ENCODE measurements around the gene PADI3.

Gene PADI3

GRCh38 chr1:17248781-17249180 lies at the start of gene PADI3:
TSS of gene PADI3 (plus strand) at chr1:17249098. CDS start at chr1:17249138, 40 bp downstream.
- H3K9me3 ChIP-seq (ENCODE audit: control insufficient read depth, insufficient read depth, low read length), result no peaks in the 10 kb centered on the region
- H3K4me1 ChIP-seq (ENCODE audit: control insufficient read depth, insufficient read depth, low read length), result no peaks in the 10 kb centered on the region
- no peaks in the 10 kb centered on the region for H3K27me3 ChIP-seq (ENCODE audit: control insufficient read depth, insufficient read depth, low read length)
- H3K9ac ChIP-seq (ENCODE audit: low read depth, low read length), result no peak within 1 kb of the TSS
- H3K36me3 ChIP-seq (ENCODE audit: control insufficient read depth, insufficient read depth, low read length), result no peaks in the 10 kb centered on the region
- no peak within 1 kb of the TSS for H3K4me3 ChIP-seq (ENCODE audit: low read depth, low read length)

- Histone ChIP-seq H3K9me3 (ENCODE audit: control insufficient read depth, insufficient read depth, low read length) (no peaks in the 10 kb centered on the region), H3K27me3 (ENCODE audit: control insufficient read depth, insufficient read depth, low read length) (no peaks in the 10 kb centered on the region), H3K4me3 (ENCODE audit: low read depth, low read length) (no peak overlapping the region), H3K9ac (ENCODE audit: low read depth, low read length) (no peak overlapping the region), H3K36me3 (ENCODE audit: control insufficient read depth, insufficient read depth, low read length) (no peaks in the 10 kb centered on the region), H3K4me1 (ENCODE audit: control insufficient read depth, insufficient read depth, low read length) (no peaks in the 10 kb centered on the region)
These were observed 49.4 kb upstream of the PADI3 start for GRCh38 chr1:17199267-17200044.

- H3K9ac ChIP-seq (ENCODE audit: low read depth, low read length), result no peak overlapping the region
- no peak overlapping the region for H3K4me3 ChIP-seq (ENCODE audit: low read depth, low read length)
- no peaks in the 10 kb centered on the region for H3K27me3 ChIP-seq (ENCODE audit: control insufficient read depth, insufficient read depth, low read length)
- H3K9me3 ChIP-seq (ENCODE audit: control insufficient read depth, insufficient read depth, low read length), result no peaks in the 10 kb centered on the region
- H3K36me3 ChIP-seq (ENCODE audit: control insufficient read depth, insufficient read depth, low read length), result no peaks in the 10 kb centered on the region
- H3K4me1 ChIP-seq (ENCODE audit: control insufficient read depth, insufficient read depth, low read length), result no peaks in the 10 kb centered on the region
These were observed 48.7 kb upstream of the PADI3 start for GRCh38 chr1:17200246-17200645.

- no peaks in the 10 kb centered on the region for H3K27me3 ChIP-seq (ENCODE audit: control insufficient read depth, insufficient read depth, low read length)
- no peaks in the 10 kb centered on the region for H3K36me3 ChIP-seq (ENCODE audit: control insufficient read depth, insufficient read depth, low read length)
- H3K4me1 ChIP-seq (ENCODE audit: control insufficient read depth, insufficient read depth, low read length), result no peaks in the 10 kb centered on the region
- no peaks in the 10 kb centered on the region for H3K9me3 ChIP-seq (ENCODE audit: control insufficient read depth, insufficient read depth, low read length)
- H3K9ac ChIP-seq (ENCODE audit: low read depth, low read length), result no peak overlapping the region
- no peak overlapping the region for H3K4me3 ChIP-seq (ENCODE audit: low read depth, low read length)
These were observed 48.1 kb upstream of the PADI3 start for GRCh38 chr1:17200756-17201155.

GRCh38 chr1:17201201-17202021 lies 47.5 kb upstream of the PADI3 start:
- no peak overlapping the region for H3K4me3 ChIP-seq (ENCODE audit: low read depth, low read length)
- no peaks in the 10 kb centered on the region for H3K4me1 ChIP-seq (ENCODE audit: control insufficient read depth, insufficient read depth, low read length)
- H3K9ac ChIP-seq (ENCODE audit: low read depth, low read length), result no peak overlapping the region
- H3K27me3 ChIP-seq (ENCODE audit: control insufficient read depth, insufficient read depth, low read length), result no peaks in the 10 kb centered on the region
- no peaks in the 10 kb centered on the region for H3K36me3 ChIP-seq (ENCODE audit: control insufficient read depth, insufficient read depth, low read length)
- no peaks in the 10 kb centered on the region for H3K9me3 ChIP-seq (ENCODE audit: control insufficient read depth, insufficient read depth, low read length)

GRCh38 chr1:17204546-17205440 lies 44.1 kb upstream of the PADI3 start, which contains the start of gene PADI1:
TSS of gene PADI1 (plus strand) at chr1:17205128. CDS start at chr1:17205218, 90 bp downstream.
- Histone ChIP-seq H3K36me3 (ENCODE audit: control insufficient read depth, insufficient read depth, low read length) (no peaks in the 10 kb centered on the region), H3K9me3 (ENCODE audit: control insufficient read depth, insufficient read depth, low read length) (no peaks in the 10 kb centered on the region), H3K27me3 (ENCODE audit: control insufficient read depth, insufficient read depth, low read length) (no peaks in the 10 kb centered on the region), H3K9ac (ENCODE audit: low read depth, low read length) (no peak within 1 kb of the TSS), H3K4me3 (ENCODE audit: low read depth, low read length) (no peak within 1 kb of the TSS), H3K4me1 (ENCODE audit: control insufficient read depth, insufficient read depth, low read length) (no peaks in the 10 kb centered on the region)

- no peaks in the 10 kb centered on the region for H3K4me1 ChIP-seq (ENCODE audit: control insufficient read depth, insufficient read depth, low read length)
- H3K36me3 ChIP-seq (ENCODE audit: control insufficient read depth, insufficient read depth, low read length), result no peaks in the 10 kb centered on the region
- H3K4me3 ChIP-seq (ENCODE audit: low read depth, low read length), result no peak overlapping the region
- no peaks in the 10 kb centered on the region for H3K27me3 ChIP-seq (ENCODE audit: control insufficient read depth, insufficient read depth, low read length)
- H3K9ac ChIP-seq (ENCODE audit: low read depth, low read length), result no peak overlapping the region
- H3K9me3 ChIP-seq (ENCODE audit: control insufficient read depth, insufficient read depth, low read length), result no peaks in the 10 kb centered on the region
These were observed 43.2 kb upstream of the PADI3 start for GRCh38 chr1:17205652-17206051.

GRCh38 chr1:17206196-17206595 lies 42.7 kb upstream of the PADI3 start:
- no peak overlapping the region for H3K9ac ChIP-seq (ENCODE audit: low read depth, low read length)
- H3K4me1 ChIP-seq (ENCODE audit: control insufficient read depth, insufficient read depth, low read length), result no peaks in the 10 kb centered on the region
- H3K9me3 ChIP-seq (ENCODE audit: control insufficient read depth, insufficient read depth, low read length), result no peaks in the 10 kb centered on the region
- H3K4me3 ChIP-seq (ENCODE audit: low read depth, low read length), result no peak overlapping the region
- no peaks in the 10 kb centered on the region for H3K27me3 ChIP-seq (ENCODE audit: control insufficient read depth, insufficient read depth, low read length)
- H3K36me3 ChIP-seq (ENCODE audit: control insufficient read depth, insufficient read depth, low read length), result no peaks in the 10 kb centered on the region

- Histone ChIP-seq H3K27me3 (ENCODE audit: control insufficient read depth, insufficient read depth, low read length) (no peaks in the 10 kb centered on the region), H3K9me3 (ENCODE audit: control insufficient read depth, insufficient read depth, low read length) (no peaks in the 10 kb centered on the region), H3K4me3 (ENCODE audit: low read depth, low read length) (no peak overlapping the region), H3K4me1 (ENCODE audit: control insufficient read depth, insufficient read depth, low read length) (no peaks in the 10 kb centered on the region), H3K9ac (ENCODE audit: low read depth, low read length) (no peak overlapping the region), H3K36me3 (ENCODE audit: control insufficient read depth, insufficient read depth, low read length) (no peaks in the 10 kb centered on the region)
These were observed 41.9 kb upstream of the PADI3 start for GRCh38 chr1:17207046-17207445.

- Histone ChIP-seq H3K9ac (ENCODE audit: low read depth, low read length) (no peak overlapping the region), H3K9me3 (ENCODE audit: control insufficient read depth, insufficient read depth, low read length) (no peaks in the 10 kb centered on the region), H3K36me3 (ENCODE audit: control insufficient read depth, insufficient read depth, low read length) (no peaks in the 10 kb centered on the region), H3K27me3 (ENCODE audit: control insufficient read depth, insufficient read depth, low read length) (no peaks in the 10 kb centered on the region), H3K4me1 (ENCODE audit: control insufficient read depth, insufficient read depth, low read length) (no peaks in the 10 kb centered on the region), H3K4me3 (ENCODE audit: low read depth, low read length) (no peak overlapping the region)
These were observed 41.4 kb upstream of the PADI3 start for GRCh38 chr1:17207540-17207939.

- no peaks in the 10 kb centered on the region for H3K36me3 ChIP-seq (ENCODE audit: control insufficient read depth, insufficient read depth, low read length)
- no peaks in the 10 kb centered on the region for H3K27me3 ChIP-seq (ENCODE audit: control insufficient read depth, insufficient read depth, low read length)
- H3K9me3 ChIP-seq (ENCODE audit: control insufficient read depth, insufficient read depth, low read length), result no peaks in the 10 kb centered on the region
- H3K4me3 ChIP-seq (ENCODE audit: low read depth, low read length), result no peak overlapping the region
- peaks cover 2% of the 10 kb centered on the region for H3K4me1 ChIP-seq (ENCODE audit: control insufficient read depth, insufficient read depth, low read length)
- no peak overlapping the region for H3K9ac ChIP-seq (ENCODE audit: low read depth, low read length)
These were observed 40.9 kb upstream of the PADI3 start for GRCh38 chr1:17207966-17208418.
